GM08714 (cell line): ENCODE measurements around the gene STK4.

Experiments used
- H3K4me3 ChIP-seq: fragments of 200-500 bp; sonication (Bioruptor generic); 2 replicates; pipeline ENCODE4 v1.5.1; 2014; ENCODE audit warnings: mild to moderate bottlenecking, low read length, inconsistent platforms
- ZNF274 ChIP-seq: IDR thresholded peaks from 2 replicates; pipeline ENCODE4 v1.6.1; 2012; ENCODE audit warnings: mild to moderate bottlenecking, low read depth, low read length

The STK4 gene

DNA sequence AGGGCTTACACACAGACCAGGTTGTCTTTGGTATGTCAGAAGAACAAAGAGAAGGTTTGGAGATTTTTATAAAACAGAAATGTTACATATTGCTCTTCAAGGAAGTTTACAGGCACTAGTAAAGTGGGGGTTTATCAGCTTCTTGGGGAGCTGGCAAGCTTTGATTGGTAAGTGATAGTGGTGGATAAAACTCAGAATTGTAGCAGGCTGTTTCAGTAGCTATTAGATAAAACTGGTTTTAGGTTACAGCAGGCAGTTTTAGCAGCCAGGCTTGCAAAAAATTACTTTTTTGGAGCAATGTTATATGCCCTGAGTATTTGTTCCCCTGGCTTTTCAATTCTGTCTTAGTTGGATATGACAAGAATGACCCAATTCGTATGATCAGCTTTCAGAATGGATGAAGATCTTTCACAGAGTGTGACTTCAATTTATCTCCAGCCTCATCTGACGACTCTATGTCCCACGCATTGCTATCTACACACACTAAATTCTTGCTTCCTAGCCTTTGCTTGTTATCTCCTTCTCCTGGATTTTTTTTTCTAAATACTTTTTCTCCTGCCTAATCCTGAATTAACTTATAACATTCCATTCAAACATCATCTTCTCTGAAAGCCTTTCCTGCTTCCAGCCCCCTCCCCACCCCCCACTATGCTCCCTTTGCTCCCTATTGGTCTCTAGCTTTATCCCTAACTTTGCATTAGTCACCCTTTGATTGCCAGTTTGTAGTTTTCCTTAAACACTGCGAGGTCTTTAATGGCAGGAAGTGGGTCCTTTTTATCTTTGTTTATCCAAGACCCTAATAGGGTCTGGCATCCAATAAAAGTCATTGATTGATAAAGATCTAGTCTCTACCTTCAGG is 5.1 kb upstream of the STK4 start:
- H3K4me3 ChIP-seq, result no peak overlapping the region

DNA sequence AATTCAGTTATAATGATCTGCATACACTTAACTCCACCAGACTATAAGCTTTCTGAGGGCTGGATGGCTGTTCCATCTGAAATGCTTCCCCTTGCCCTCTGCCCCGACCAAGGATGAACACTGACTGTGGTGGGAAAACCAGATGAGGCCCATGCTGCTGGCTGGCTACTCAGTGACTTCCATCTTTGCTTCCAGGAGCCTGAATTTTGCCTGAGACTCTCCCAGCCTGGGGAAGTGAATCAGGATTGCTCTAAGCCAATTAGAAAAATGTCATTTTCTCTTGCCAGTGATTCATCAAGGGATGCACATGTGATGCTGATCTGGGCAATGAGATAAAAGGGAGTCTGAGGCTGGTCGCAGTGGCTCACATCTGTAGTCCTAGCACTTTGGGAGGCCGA is 4.4 kb upstream of the STK4 start:
- TF ChIP-seq ZNF274, result no peak
- no peak overlapping the region for H3K4me3 ChIP-seq

More for the DNA sequence above, 5.1 kb upstream of the STK4 start:
- no peak for TF ChIP-seq ZNF274

DNA sequence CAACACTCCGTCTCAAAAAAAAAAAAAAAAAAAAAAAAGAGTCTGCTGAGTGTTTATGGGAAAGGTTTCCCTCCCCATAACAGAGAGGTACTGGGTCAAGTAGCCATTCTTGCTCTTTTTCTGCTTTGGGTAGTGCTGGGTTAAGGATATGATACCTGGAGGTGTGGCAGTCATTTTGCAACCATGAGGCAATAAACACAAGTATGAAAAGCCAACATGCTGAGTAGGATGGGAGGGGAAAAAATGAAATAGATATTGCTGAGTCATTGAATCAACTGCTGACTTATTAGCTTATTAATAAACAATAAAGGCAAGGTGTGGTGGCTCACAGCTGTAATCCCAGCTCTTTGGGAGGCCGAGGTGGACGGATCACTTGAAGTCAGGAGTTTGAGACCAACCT is 3.8 kb upstream of the STK4 start:
- TF ChIP-seq ZNF274, result no peak
- no peak overlapping the region for H3K4me3 ChIP-seq

DNA sequence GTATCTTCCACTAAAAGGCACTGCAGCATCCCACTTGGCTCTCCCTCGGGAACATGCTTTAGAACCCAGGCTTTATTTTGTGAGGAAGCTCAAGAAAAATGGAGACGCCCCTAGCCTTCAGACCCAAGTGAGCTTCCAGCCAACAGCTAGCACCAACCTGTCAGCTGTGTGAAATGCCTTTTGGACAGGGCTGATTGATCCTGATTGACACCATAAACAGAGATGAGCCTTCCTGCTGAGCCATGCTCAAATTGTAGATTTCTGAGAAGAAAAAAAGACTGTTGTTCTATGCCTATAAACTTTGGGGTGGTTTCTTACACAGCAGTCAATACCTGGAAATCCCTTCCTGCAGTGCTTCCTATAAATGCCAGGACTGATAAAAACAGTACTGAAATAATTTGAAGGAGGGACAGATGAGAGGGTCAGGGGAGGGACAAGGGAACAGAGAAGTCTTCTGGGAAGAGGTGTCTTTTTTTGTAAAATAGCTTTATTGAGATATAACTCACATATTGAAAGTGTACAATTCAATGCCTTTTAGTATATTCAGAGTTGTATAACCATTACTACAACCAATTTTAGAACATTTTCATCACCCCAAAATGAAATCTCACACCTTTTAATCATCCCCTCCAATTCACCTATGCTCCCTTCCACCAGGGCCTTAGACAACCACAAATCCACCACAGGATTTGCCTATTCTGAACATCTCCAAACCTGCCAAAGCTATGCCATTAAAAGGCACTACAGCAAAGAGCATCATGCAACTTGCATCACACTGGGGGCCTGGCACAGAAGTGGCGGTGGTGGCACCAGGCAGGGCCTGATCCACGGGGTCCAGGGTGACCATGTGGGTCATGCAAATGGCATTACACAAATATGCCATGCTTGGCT is 2.7 kb upstream of the STK4 start:
- H3K4me3 ChIP-seq, result no peak overlapping the region
- no peak for TF ChIP-seq ZNF274

DNA sequence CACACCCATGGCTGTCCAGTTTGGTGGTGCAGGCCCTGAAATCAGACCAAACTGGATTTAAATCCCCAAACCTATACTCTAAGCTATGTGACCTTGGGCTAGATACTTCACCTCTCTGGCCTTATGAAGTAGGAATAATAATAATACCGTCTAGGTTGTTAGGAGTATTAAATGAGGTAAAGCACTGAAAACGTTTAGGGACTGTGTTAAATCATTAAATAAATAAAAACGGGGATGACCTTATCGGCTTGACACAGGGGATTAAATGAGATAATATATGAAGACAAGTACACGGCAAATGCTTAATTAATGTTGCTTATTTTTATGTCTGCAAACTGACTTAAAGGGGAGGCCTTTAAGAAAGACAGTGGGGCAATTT is 672 bp upstream of the STK4 start:
- no peak for TF ChIP-seq ZNF274

DNA sequence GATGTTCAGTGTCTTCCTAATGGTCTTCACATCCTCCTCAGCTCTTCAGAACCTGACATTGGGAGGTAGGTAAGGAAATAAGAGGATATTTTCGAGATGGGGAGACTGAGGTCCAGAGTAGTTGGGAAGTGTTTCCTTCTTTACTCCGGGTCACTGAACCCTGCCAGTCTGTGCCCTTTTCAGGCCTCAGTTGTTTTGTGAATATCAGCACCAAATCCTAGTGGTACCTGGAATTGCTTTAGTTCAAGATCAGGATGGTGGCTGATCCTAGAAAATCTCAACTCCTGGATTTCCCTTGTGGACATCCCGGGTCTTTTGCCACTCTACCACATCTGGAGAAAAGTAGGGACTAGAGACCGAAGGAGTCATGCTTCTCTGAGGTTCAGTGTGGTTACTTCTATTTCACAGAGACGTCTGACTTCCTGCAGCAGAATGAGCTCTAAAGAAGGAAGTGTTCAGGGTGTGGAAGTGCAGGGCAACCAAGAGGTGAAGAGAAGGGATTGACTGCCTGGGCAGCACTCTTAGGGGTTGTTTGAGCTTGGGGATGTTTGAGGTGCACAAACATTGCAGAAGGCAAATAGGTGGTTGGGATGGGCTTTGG is 995 bp downstream of the STK4 start:
- TF ChIP-seq ZNF274, result no peak
- peak overlapping the region; percentile 77 for H3K4me3 ChIP-seq

More for the DNA sequence above, 672 bp upstream of the STK4 start:
- peak overlapping the region; percentile 72 for H3K4me3 ChIP-seq

DNA sequence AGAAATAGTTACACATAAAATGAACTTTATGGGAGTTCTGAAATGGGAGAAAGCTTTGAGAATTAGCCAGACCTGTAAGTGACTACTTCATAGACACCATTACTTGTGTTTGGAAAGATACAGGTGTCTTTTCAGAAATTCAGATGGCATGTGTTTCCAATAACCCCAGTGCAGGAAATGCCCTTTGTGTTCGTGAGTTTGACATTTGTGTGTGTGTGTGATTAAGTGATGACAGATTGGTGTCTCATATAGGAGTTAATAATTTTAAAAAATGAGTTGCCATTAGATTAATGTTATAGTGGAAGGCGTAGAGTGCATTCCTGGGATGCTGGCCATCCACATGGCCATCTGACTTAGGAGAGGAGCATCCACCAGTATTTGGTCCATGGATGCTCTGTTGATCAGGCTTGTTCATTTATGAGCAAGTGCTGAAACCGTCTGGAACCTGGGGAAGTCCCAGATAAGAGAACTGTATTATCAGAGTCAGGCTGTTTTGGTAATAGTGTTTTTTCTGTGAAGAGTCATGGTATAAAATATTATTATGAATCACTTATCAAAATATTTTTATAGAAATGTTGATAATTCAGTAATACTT is 3.1 kb downstream of the STK4 start:
- peak overlapping the region; percentile 77 for H3K4me3 ChIP-seq

DNA sequence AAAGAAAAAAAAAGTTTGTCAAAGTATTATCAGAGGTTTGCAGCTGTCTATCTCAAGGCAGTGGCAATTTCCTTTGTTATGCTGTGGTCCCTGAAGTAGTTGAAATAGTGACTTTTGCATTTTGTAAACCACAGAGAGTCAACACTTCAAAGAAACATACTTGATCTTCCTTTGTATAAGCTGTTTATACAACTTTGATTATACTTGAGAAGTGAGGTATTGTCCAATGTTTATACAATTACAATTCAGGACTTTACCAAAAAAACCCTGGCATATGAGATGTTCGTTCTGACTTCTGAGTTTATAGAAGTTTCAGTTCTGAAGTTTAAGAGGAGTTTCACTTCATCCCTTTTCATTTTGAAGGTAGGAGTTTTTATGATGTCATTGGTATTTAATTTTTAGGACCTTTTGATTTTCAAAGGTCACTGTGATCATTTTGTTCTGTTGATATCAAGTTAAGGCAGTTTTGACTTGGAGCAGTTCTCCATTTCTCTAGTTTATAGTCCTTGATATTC is 4.0 kb downstream of the STK4 start:
- H3K4me3 ChIP-seq, result no peak overlapping the region; the same call in 1 of the 2 replicates
- TF ChIP-seq ZNF274, result no peak

More for the DNA sequence above, 3.1 kb downstream of the STK4 start:
- TF ChIP-seq ZNF274, result no peak

DNA sequence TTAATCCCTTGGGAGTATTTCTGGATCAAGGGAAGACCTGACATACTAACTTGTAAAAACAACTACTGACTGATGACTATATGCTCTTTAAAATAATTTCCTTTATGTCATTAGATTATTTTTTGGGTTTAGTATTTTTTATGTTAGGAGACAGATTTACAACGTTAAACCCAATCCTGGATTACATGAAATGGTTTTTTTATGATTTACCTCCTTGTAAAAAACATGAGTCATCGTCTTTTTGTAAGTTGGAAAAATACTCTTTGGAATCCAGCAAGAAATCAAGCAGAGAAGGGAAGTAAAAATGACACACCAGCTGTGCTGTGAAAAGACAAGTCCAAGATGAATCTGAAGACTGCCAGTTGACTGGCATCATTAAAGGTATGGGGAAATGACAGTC is 6.7 kb downstream of the STK4 start:
- no peak for TF ChIP-seq ZNF274

DNA sequence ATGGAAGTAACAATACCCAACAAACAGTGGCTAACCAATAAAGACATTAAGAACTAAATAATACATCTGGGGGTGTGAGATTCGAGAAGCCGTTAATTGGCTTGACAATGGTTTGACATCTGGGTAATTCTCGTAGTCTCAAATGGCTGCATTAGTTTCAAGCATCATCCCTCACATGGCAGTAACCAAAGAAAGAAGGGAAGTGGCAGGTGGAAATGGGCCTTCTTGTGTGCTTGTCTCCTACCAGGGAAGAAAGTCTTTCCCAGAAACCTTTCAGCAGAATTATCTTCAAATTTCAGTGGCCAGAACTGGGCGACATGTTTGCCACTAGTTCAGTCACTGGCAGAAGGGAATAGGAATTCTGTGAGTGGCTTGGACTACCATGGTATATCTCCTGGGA is 10.4 kb downstream of the STK4 start:
- TF ChIP-seq ZNF274, result no peak
- no peak overlapping the region for H3K4me3 ChIP-seq

More for the DNA sequence above, 6.7 kb downstream of the STK4 start:
- H3K4me3 ChIP-seq, result no peak overlapping the region

DNA sequence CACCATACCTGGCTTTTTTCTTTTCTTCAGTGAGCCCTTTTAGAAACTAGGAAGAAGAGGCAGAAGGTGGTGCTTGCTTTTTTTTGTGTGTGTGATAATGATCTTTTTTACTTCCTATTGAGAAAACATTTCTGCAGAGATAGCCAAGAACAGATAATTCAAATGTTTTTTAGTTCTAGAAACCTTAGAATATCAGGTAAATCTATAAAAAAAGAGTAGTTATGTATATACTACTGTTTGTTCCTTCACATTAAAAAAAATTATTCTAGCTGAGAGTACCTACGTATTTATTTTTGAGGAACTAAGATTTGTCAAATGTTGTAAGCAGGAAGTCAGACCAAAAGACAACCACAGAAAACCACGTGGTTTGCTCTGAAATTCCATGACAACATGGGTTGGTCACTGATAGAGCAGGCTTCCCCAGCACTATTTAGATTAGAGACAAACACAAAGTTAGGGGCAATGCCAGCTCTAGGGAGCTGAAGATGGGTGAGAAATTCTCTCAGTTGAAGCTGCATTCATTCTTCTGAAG is 12.8 kb downstream of the STK4 start:
- no peak for TF ChIP-seq ZNF274
- peak overlapping the region; percentile 54; the same call in 1 of the 2 replicates for H3K4me3 ChIP-seq

DNA sequence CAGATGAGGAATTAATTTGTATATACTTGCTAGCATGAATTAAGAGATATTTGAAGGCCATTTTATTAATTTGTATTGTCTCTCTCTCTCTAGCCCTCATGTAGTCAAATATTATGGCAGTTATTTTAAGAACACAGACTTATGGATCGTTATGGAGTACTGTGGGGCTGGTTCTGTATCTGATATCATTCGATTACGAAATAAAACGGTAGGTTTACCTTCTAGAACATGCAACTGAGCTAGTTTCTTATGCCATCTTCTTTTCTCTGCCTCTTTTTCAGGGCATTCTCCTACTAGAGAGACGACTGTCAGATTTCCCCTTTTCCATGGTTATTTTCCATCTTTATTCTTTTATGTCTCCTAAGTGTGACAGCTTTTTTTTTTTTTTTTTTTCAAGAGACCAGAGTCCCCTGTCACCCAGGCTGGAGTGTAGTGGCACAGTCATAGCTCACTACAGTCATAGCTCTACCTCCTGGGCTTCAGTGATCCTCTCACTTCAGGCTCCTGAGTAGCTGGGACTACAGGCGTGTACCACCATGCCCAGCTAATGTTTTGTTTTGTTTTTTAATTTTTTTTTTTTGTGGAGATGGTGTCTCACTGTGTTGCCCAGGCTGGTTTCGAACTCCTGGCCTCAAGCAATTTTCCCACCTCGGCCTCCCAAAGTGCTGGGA is 15.6 kb downstream of the STK4 start:
- no peak for TF ChIP-seq ZNF274
- no peak overlapping the region for H3K4me3 ChIP-seq

DNA sequence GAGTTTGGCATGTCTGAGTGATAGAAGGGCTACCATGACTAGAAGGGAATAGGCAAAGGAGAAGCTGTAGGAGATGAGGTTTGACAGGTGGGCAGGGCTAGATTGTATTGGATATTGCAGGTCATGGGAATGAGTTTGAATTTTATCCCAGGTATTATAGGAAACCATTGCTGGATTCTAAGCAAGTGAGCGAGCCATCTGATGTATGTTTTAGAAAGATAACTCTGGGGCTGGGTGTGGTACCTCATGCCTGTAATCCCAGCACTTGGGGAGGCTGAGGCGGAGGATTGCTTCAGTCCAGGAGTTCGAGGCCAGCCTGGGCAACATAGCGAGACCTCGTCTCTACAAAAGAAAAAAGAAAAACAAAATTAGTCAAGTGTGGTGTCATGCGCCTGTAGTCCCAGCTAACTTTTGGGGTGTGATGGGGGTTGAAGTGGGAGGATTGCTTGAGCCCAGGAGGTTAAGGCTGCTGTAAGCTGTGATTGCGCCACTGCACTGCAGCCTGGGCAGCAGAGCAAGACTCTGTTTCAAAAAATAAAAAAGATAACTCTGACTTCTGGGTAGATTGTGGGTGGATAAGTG is 16.9 kb downstream of the STK4 start:
- H3K4me3 ChIP-seq, result no peak overlapping the region
- no peak for TF ChIP-seq ZNF274
